GM21447 (cell line): ENCODE results near the gene BCS1L.

Experiments used
- ATAC-seq: cut with Tn5 transposase; IDR thresholded peaks from one replicate; pipeline ENCODE4 v1.9.1; 2021; ENCODE audit not compliant: unreplicated experiment

The BCS1L gene, protein sequence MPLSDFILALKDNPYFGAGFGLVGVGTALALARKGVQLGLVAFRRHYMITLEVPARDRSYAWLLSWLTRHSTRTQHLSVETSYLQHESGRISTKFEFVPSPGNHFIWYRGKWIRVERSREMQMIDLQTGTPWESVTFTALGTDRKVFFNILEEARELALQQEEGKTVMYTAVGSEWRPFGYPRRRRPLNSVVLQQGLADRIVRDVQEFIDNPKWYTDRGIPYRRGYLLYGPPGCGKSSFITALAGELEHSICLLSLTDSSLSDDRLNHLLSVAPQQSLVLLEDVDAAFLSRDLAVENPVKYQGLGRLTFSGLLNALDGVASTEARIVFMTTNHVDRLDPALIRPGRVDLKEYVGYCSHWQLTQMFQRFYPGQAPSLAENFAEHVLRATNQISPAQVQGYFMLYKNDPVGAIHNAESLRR

DNA sequence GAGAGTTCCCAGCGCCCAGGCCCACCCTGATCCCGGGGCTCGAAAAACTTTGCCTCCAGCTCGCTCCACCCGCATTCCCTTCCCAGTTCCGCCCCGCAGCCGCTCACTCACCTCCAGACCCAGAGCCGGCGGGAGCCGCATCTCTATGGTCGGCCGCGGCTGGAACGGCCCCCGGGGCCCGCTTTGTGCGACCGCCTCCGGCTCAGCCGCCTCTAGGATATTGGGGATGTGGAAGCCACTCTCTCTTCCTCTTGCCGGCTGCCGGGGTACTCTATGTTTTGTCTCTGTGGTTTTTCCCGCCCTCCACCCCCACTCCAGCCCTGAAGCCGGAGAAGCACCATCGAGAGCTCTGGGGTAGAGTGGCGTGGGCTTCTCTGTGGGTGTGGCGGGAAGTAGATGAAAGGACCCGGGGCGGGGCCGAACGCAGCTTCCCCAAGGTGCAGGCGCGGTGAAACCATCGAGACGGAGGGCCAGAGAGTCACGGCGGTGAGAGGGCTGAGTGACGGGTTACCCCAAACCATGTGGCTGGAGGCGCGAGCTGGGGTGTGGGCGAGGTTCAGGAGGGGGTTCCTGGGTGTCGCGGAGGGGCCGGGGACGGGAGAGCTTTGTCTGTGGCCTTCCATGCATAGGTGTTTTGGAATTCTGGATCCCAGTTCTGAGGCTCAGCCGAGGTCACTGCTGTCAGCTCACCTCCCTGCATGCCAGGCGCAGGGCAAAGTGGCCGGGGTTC lies at the start of gene BCS1L, which contains the start of gene ZNF142:
TSS of gene BCS1L (plus strand) at position 426 of the 730 bp plus-strand sequence. CDS start 1,305 bp downstream, outside the sequence.
TSS of gene ZNF142 (minus strand) at position 366 of the 730 bp plus-strand sequence. CDS start 3,194 bp downstream, outside the sequence.
- peak; percentile 95 for ATAC-seq

DNA sequence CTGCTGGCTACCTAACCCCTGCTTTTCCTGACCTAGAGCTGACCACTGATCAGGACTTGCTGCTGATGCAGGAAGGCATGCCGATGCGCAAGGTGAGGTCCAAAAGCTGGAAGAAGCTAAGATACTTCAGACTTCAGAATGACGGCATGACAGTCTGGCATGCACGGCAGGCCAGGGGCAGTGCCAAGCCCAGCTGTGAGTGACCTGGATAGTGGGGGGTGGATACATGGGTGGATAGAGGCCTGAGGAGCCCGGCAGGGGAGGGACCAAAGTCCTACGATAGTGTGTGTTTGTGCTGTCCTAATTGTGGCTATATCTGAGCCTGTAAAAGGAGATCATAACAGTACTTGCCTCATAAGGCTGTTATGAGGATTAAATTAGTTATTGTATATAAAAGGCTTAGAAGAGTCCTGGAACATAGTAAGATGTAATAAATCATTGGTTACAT lies 43.6 kb upstream of the BCS1L start:
- no peak for ATAC-seq

DNA sequence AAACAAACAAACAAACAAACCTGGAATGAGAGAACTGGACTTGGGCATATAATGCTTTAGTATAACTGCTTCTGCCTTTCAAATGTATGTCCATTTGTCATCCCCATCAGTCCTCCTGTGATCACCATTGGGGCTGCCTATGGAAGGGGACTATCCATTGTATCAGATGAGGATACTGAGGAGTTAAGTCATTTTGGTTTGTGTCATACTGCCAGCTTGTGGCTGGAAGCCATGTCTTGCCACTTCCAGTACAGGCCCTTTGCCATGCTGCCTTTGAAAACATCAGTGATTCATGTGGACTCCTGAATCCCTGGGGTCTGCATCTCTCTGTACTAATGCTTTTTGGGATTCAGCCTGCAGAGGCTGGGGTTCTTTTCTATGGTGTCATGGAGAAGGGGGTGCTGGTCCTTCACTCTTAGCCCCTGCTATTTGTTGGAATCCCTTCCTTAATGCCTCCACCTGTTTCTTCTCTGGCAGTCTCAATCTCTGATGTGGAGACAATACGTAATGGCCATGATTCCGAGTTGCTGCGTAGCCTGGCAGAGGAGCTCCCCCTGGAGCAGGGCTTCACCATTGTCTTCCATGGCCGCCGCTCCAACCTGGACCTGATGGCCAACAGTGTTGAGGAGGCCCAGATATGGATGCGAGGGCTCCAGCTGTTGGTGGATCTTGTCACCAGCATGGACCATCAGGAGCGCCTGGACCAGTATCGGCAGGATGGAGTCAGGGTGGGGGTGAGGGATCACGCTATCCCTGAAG lies 41.2 kb upstream of the BCS1L start:
- no peak for ATAC-seq

DNA sequence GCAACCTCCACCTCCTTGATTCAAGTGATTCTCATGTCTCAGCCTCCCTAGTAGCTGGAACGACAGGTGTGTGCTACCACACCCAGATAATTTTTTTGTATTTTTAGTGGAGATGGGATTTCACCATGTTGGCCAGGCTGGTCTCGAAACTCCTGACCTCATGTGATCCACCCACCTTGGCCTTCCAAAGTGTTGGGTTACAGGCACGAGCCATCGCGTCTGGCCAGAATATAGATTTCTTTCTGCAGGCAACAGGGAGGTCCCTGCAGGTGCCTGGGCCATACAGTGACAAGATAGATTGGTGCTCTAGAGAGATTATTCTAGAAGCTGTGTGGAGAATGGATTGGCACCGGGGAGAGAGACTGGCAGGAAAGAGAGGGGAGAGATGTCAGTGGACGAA lies 38.5 kb upstream of the BCS1L start:
- no peak for ATAC-seq

DNA sequence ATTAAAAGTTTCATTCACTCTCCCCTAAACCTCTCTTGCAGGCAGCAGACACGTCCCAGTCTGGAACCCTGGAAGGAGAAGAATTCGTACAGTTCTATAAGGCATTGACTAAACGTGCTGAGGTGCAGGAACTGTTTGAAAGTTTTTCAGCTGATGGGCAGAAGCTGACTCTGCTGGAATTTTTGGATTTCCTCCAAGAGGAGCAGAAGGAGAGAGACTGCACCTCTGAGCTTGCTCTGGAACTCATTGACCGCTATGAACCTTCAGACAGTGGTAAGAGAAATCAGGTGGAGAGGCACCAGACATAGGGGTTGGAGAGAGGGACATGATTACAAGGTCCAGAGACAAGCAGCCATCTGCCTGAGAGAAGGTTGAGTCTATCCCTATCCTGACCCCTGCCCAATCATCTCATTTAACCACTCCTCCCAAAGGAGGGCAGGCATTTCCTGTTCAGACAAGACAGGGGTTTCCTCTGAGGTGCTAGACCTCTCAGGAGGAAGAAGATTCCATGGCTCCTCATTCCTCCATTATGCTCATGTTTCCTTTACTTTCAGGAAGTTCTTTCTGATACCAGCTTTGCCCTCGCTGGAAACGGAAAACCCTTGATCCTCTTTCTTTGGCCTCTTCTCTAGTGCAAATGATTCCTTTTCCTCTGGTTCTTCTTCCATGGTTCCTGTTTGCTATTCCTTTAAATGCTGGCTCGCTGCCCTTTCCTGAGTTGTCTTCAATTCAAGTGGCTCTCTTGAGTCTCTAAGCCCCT lies 36.7 kb upstream of the BCS1L start:
- ATAC-seq: no peak

DNA sequence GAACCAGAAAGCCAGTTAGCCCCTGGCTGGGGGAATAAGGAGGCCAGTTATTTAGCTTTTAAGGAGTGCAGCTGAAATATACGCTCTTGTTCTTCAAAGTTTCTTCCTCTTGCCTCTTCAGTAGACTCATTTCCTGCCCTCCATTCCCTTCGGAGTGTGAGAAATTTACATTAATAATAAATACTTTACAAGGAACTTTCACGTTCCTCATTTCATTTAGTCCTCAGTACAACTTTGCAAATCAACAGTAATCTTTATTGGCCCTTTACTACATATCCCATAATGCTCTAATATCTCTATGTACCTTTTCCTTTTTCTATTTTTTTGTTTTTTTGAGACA lies 36.1 kb upstream of the BCS1L start:
- no peak for ATAC-seq

DNA sequence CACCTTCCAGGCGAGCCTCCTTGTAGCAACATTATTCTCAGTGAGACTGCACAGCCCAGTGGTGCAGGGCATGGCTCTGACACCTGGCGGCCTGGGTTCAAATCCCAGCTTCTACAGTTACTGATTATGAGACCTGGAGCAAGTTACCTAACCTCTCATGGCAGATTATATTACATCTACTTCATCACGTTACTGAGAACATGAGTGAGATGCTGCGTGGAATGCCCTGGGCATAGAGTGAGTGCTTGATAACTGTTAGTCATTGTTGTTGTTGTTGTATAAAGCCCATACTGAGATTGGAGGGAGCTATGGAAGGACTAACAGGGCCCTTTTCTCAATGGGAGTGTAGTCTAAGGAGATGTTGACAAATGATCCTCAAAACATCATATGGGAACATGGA lies 33.1 kb upstream of the BCS1L start:
- ATAC-seq: no peak

DNA sequence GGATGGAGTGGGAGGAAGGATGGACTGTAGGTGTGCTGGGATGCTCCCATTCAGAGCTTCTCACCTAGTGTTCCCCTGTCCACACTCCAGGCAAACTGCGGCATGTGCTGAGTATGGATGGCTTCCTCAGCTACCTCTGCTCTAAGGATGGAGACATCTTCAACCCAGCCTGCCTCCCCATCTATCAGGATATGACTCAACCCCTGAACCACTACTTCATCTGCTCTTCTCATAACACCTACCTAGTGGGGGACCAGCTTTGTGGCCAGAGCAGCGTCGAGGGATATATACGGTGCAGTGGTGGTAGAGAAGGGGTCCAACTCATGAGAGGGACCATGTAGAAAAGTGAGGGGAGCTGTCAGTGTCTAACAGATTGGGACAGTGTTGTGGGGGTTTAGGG lies 31.5 kb upstream of the BCS1L start:
- no peak for ATAC-seq

DNA sequence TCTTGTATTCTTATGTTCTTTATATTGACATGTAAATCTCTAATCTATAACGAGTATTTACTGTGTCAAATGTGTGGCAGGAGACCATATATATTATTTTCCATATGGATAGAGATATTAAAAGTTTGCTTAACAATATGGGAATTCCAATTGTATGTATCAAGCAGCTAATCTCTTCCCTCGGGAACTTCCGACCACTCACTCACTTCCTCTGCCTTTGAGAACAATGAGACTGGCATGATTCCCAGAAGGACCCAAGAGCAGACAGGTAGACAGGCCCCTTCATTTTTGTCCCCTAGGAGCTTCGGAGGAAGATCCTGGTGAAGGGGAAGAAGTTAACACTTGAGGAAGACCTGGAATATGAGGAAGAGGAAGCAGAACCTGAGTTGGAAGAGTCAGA lies 27.6 kb upstream of the BCS1L start:
- ATAC-seq: no peak

DNA sequence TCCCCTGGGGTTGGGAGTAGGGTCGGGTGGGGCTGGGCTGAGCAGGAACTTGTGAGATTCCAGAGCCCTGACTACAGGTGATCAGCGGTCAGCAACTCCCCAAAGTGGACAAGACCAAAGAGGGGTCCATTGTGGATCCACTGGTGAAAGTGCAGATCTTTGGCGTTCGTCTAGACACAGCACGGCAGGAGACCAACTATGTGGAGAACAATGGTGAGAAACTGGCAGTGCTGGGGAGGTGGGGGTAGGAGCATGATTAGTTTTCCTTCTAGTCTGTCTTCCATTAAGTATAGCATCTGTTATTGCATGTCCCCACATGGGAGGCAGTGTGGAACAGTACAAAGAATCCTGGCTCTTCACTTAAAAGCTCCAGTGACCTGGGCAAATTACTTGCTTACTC lies 23.8 kb upstream of the BCS1L start:
- ATAC-seq: no peak

DNA sequence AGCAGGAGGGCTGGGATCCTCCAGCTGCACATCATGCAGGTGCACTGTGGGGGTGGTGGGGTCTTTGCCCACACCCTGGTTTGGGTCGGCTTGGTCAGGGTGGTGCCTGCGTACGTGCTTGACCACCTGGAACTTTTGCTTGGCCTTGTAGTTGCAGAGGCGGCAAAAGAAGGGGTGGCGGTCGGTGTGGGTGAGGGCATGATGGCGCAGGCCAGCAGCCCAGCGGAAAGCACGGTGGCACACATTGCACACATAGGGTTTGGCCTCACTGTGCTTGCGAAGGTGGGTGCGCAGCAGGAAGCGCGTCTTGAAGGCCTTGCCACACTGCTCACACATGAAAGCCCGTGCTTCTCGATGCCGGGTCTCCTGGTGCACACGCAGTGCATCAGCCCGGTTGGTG lies 21.1 kb upstream of the BCS1L start:
- ATAC-seq: no peak

DNA sequence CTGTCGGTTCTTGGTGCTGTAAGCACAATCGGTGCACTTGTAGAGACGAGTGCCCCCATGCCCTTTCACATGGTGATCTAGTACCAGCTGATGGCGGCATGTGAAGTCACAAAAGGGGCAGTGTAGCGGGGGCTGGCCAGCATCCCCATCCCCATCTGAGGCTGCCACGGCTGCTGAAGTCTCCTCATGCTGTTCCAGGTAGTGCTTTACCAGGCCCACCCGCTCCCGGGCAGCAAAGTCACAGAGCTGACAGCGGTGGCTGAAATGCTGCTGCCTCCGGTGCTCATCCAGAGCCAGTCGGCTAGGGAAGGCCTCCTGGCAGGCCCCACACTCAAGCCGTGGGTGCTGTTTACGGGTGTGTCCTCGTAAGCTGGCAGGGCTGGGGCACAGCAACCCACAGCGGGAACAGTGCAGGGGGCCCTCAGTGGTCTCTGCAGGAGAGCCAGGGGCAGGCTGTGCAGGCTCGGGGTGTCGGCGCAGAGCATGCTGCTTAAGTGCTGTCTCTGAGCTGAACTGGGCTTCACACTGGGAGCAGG lies 17.3 kb upstream of the BCS1L start:
- ATAC-seq: no peak

DNA sequence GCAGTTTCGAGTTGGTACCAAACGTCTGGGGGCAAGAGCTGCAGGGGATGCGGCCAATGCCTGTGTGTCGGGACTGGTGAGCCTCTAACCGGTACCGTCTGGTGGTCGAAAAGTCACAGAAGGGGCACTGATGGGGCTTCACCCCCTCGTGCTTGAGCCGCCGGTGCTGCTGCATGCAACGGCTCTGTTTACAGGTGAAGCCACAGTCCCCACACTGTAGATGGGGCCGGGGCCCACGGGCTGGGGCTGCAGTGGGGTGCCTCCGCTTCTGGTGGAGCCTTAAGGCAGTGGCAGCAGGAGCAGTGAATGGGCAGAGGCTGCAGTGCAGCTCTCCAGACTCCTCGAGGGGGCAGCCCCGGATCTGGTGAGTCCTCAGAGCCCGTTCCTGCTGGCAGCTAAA lies 16.7 kb upstream of the BCS1L start:
- no peak for ATAC-seq

DNA sequence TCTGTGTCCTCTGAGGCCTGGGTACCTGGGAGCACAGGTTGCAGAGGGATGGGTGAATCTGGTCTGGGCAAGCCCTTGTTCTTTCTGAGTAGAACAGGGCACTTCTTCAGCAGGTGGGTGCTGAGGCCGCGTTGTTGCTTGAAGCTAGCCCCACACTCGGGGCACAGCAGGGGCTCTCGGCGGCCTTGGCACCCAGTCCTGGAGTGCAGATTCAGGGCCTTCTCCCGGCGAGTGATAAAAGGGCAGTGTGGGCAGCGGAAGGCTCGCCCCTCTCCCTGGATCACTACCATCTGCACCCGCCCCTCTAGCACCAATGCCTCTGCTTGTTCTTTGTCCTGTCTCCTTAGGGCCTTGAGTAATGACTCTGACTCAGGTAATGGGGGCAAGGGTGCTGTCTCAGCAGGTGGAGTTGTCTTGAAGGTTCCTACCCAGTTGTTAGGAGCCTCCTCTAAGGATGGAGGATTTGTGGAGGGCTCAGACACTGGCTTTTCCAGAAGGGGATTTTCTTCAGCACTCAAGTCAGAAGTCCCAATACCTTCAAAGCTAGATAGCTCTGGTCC lies 15.7 kb upstream of the BCS1L start:
- no peak for ATAC-seq

DNA sequence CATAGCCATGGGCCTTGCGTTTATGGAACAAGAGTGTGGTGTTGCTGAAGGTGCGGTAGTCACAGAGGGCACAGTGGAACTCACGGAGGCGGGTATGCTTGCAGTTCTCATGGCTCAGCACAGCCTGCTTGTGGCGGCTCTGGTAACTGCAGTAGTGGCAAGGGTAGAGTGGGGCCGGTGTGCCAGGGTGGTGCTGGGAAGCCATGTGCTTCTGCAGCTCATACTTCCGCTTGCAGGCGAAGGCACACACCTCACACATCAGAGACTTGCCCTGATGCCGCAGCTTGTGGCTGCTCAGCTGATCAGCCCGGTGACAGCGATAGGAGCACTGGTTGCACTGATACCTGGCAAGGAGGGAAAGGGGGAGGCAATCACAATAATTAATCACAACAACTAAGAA lies 14.8 kb upstream of the BCS1L start:
- peak; percentile 5 for ATAC-seq

DNA sequence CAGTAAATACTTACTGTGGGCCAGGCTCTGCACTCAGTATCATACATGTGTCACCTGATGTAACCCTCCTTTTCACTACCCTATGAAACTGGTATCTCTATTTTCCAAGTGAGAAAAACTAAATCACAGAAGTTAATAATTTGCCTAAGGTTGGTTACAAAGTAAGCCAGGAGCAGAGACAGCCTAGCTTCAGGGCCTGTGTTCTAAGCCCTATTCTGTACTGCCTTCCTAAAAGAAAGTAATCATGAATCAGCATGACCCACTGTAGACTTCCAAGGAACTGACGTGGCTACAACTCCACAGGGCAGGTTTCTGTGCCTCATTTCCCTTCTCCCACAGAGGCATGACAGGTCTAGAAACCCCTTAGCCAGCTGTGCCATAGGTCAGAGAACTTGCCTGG lies 14.4 kb upstream of the BCS1L start:
- ATAC-seq: peak; percentile 69

DNA sequence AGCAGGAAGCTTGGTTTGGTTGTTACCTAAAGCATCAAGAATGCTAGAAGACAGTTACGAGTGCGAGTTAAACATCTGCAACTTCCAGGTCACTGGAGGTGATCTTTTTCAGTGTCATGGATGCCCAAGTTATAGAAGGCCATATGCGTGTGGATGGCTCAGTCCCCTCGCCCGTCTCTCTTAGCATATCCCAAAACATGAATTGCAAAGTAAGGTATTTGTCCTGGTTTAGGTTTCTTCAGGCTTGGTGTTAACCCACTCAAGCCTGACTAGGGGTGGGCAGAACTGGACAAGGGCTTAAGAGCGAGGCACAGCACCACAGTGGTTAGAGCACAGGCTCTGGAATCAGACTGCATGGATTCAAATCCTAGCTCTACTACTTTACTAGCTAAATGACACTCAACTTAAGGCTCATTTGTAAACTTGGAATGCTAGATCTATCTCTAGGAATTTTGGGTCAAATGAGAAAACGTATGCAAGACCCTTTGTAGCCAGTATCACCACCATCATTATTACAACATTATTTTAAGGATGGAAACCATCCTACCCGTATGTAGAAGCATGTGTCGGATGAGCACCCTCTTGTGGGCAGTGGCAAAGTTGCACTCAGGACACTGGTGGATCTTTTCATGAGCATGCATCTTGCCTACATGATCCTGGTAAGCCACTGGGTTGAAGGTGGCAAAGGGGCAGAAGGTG lies 11.2 kb upstream of the BCS1L start:
- ATAC-seq: no peak

DNA sequence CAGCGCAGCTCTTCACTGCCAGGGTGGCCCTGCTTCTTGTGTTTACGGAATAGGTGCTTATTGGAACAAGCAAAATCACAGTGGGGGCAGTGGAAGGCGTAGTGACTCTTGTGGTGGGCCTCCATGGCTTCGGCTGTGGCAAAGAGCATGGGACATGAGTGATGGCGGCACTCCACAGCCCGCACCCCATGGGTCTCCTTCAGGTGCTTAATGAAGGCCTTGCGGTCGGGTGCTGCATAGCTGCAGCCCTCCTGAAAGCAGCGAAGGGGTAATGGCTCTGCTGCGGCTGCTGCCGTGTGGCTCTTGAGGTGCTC lies 10.7 kb upstream of the BCS1L start:
- ATAC-seq: no peak

DNA sequence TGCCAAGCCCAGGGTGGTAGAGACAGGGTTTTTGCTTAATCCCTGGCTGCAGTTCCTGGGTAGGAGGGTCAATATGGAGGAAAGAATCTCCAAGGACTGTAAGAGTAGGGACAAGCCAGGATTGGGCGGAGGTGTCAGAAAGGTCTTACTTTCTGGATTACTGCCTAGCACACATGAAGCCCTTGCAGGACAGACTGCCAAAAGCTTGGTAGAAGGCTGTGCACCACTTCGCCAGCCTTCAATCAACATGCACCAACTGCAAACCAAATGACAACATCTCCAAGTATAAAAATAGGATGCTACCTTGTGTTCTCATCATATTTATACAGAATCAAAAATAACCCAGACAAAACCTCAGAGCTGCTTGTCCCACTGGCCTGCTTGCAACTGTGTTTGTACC lies 3.7 kb upstream of the BCS1L start:
- no peak for ATAC-seq
